ENCODE measurements around the gene AJAP1. TPM values are rescaled to one million over a fixed set of nuclear protein-coding genes. Genes with fewer than 3 reads are reported as not detected.

Gene AJAP1
- total and polyA plus RNA-seq, 10 of the 15 experiments (the other 5 are each of a cell fraction or from before 2014, with no cell fraction given) = not detected

DNA sequence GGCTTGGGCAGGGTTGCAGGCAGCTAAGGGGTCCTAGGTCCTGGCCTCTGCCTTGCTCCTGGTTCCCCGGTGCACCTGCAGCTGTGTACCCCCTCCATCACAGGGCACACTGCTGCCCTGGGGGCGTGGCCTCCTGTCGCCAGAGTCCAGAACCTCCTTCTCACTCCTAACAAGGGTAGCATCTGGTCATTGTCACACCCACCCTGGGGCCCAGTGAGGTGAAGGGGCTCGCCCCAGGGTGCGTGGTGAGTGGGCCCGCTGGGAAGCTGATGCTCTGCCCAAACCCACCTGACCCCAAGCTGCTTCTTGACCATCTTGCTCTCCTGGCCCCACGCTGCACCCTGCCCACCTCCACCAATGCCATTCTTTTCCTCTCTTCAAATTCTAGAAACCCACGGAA, 44.5 kb downstream of the AJAP1 start:
- Histone ChIP-seq H3K9me3 (replicated peaks; ENCODE audit: control insufficient read depth, insufficient read depth, low read length) (no peaks in the 10 kb centered on the region), H3K27ac (ENCODE audit: control insufficient read depth, insufficient read depth) (no peak overlapping the region), H4K20me1 (ENCODE audit: control insufficient read depth, insufficient read depth) (no peaks in the 10 kb centered on the region), H3K4me3 (no peak overlapping the region), H3K27me3 (replicated peaks in 1 of 2; ENCODE audit: control insufficient read depth in 2 of 2, insufficient read depth in 2 of 2, low read length in 1 of 2) (no peaks in the 10 kb centered on the region), H2AFZ (ENCODE audit: control insufficient read depth, low read depth, low read length) (no peak overlapping the region), H3K4me2 (ENCODE audit: control insufficient read depth, insufficient read depth) (no peak overlapping the region), H3K4me1 (ENCODE audit: control insufficient read depth, insufficient read depth, low read length) (no peaks in the 10 kb centered on the region), H3K79me2 (ENCODE audit: control insufficient read depth, insufficient read depth, low read length) (no peaks in the 10 kb centered on the region), H3K36me3 (ENCODE audit: control insufficient read depth in 2 of 2, insufficient read depth in 2 of 2, low read length in 1 of 2) (no peaks in the 10 kb centered on the region), H3K9ac (ENCODE audit: control insufficient read depth, insufficient read depth, low read length) (no peak overlapping the region)
- CTCF ChIA-PET = no interaction called here
- FAIRE-seq (no peak), DNase-seq (ENCODE audit: low read depth, low spot score) (no peak), ATAC-seq (no peak)
- TF ChIP-seq, protein P1, sequence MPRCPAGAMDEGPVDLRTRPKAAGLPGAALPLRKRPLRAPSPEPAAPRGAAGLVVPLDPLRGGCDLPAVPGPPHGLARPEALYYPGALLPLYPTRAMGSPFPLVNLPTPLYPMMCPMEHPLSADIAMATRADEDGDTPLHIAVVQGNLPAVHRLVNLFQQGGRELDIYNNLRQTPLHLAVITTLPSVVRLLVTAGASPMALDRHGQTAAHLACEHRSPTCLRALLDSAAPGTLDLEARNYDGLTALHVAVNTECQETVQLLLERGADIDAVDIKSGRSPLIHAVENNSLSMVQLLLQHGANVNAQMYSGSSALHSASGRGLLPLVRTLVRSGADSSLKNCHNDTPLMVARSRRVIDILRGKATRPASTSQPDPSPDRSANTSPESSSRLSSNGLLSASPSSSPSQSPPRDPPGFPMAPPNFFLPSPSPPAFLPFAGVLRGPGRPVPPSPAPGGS (IDR thresholded peaks at IDR 0.05; ENCODE audit: borderline replicate concordance, insufficient read depth, low read depth, low read length, poor library complexity, severe bottlenecking) = no peak
- TF ChIP-seq, protein P2, sequence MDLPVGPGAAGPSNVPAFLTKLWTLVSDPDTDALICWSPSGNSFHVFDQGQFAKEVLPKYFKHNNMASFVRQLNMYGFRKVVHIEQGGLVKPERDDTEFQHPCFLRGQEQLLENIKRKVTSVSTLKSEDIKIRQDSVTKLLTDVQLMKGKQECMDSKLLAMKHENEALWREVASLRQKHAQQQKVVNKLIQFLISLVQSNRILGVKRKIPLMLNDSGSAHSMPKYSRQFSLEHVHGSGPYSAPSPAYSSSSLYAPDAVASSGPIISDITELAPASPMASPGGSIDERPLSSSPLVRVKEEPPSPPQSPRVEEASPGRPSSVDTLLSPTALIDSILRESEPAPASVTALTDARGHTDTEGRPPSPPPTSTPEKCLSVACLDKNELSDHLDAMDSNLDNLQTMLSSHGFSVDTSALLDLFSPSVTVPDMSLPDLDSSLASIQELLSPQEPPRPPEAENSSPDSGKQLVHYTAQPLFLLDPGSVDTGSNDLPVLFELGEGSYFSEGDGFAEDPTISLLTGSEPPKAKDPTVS (IDR thresholded peaks at IDR 0.05; ENCODE audit: low read depth, low read length) = no peak
- TF ChIP-seq PAX5 (IDR thresholded peaks at IDR 0.05; ENCODE audit: borderline replicate concordance, low read depth, low read length) = no peak
- POLR2A ChIA-PET = no interaction called here
- SMC1A ChIA-PET (ENCODE audit: uncharacterized antibody, unreplicated experiment) = no interaction called here
- no TSS peak for BruUV-seq (replicated peaks)
- RAD21 ChIA-PET (ENCODE audit: unreplicated experiment) = no interaction called here
- in situ Hi-C loops (cut with MboI) (no loop called here), intact Hi-C loops (cut with micrococcal nuclease; ENCODE audit: unreplicated experiment) (no loop called here)
- 34% methylated on average over 8 of the region's 8 CpGs for WGBS (ENCODE audit: insufficient coverage, insufficient replicate concordance, low lambda C conversion rate, missing lambda C conversion rate)
